SK-N-SH (cell line): ENCODE results near the gene MT1H. TPM values are rescaled to one million over a fixed set of nuclear protein-coding genes. Genes with fewer than 3 reads are reported as not detected.

Experiments
- CTCF ChIA-PET: fragments of 300-600, 350-600 bp; formaldehyde crosslinking; extraction: SDS; loops from one replicate; lab custom pipeline; 2021; lab: Yijun Ruan, JAX
- POLR2A ChIA-PET: fragments of 350-600 bp; sonication (Branson Sonifier 250); formaldehyde crosslinking; extraction: SDS; loops from one replicate; lab custom pipeline; 2020; ENCODE audit warnings: antibody characterized with exemption, inconsistent platforms; lab: Yijun Ruan, JAX
- DNase-seq: peaks from one replicate; pipeline ENCODE4 v3.0.0; 2012
- H2AFZ ChIP-seq: fragments of 200-600 bp; sonication (generic); 2 replicates; pipeline ENCODE4 v1.8.1; 2016; ENCODE audit warnings: antibody characterized with exemption, mild to moderate bottlenecking, low read depth
- H3F3A ChIP-seq: fragments of 200-600 bp; sonication (generic); replicated peaks from 2 replicates; pipeline ENCODE3; 2016; ENCODE audit warnings: antibody characterized with exemption, mild to moderate bottlenecking; ENCODE audit not compliant: insufficient read depth
- H3K27ac ChIP-seq, 2 experiments: fragments of 200-500 bp in 1 of 2; fragments of 200-600 bp in 1 of 2; sonication (Bioruptor generic) in 1 of 2; sonication (generic), shearing (Covaris generic) in 1 of 2; 2 replicates each; pipeline versions ENCODE4 v1.5.1 to v1.6.1; 2014 to 2016; ENCODE audit warnings: low read depth in 2 of 2, inconsistent platforms in 1 of 2, low read length in 1 of 2, mild to moderate bottlenecking in 1 of 2, mixed read lengths in 1 of 2
- H3K27me3 ChIP-seq: fragments of 200-600 bp; sonication (generic), shearing (Covaris generic); 2 replicates; pipeline ENCODE4 v1.6.1; 2016; ENCODE audit warnings: mixed run types; ENCODE audit not compliant: insufficient read depth
- H3K36me3 ChIP-seq, 2 experiments: fragments of 200-500 bp in 1 of 2; fragments of 200-600 bp in 1 of 2; sonication (Bioruptor generic) in 1 of 2; sonication (generic) in 1 of 2; replicated peaks in 1 of 2; 2 replicates each; pipeline versions ENCODE3 to v1.5.1; 2014 to 2016; ENCODE audit warnings: low read length in 1 of 2, mild to moderate bottlenecking in 1 of 2; ENCODE audit not compliant: insufficient read depth in 2 of 2, control insufficient read depth in 1 of 2
- H3K4me1 ChIP-seq, 2 experiments: fragments of 200-500 bp in 1 of 2; fragments of 200-600 bp in 1 of 2; sonication (Bioruptor generic) in 1 of 2; sonication (generic), shearing (Covaris generic) in 1 of 2; 2 replicates each; pipeline versions ENCODE4 v1.5.1 to v1.6.1; 2014 to 2016; ENCODE audit warnings: low read depth in 1 of 2, low read length in 1 of 2, mixed run types in 1 of 2; ENCODE audit not compliant: insufficient read depth in 2 of 2, control insufficient read depth in 1 of 2
- H3K4me2 ChIP-seq: fragments of 200-600 bp; sonication (generic), shearing (Covaris generic); 2 replicates; pipeline ENCODE4 v1.6.1; 2017; ENCODE audit warnings: mixed run types
- H3K4me3 ChIP-seq, 2 experiments: fragments of 200-500 bp in 1 of 2; fragments of 200-600 bp in 1 of 2; sonication (Bioruptor generic) in 1 of 2; sonication (generic), shearing (Covaris generic) in 1 of 2; 2 replicates each; pipeline versions ENCODE4 v1.5.1 to v1.8.1; 2014 to 2016; ENCODE audit warnings: low read depth in 2 of 2, inconsistent platforms in 1 of 2, low read length in 1 of 2, mild to moderate bottlenecking in 1 of 2, mixed read lengths in 1 of 2, moderate library complexity in 1 of 2
- H3K79me2 ChIP-seq: fragments of 200-600 bp; sonication (generic); 2 replicates; pipeline ENCODE4 v1.8.1; 2017; ENCODE audit warnings: mild to moderate bottlenecking; ENCODE audit not compliant: insufficient read depth
- H3K9ac ChIP-seq: fragments of 200-600 bp; sonication (generic); 2 replicates; pipeline ENCODE4 v1.6.1; 2017; ENCODE audit warnings: mixed run types
- H3K9me2 ChIP-seq: fragments of 200-600 bp; sonication (generic); 2 replicates; pipeline ENCODE4 v1.6.1; 2017; ENCODE audit warnings: mixed run types
- H3K9me3 ChIP-seq: fragments of 200-600 bp; sonication (generic); 2 replicates; pipeline ENCODE4 v1.6.1; 2017; ENCODE audit warnings: mixed run types, mild to moderate bottlenecking, moderate library complexity
- H4K20me1 ChIP-seq: fragments of 200-600 bp; sonication (generic); 2 replicates; pipeline ENCODE4 v1.6.1; 2017; ENCODE audit warnings: mild to moderate bottlenecking, mixed run types; ENCODE audit not compliant: insufficient read depth
- CHD2 ChIP-seq: fragments of 150-350 bp; IDR thresholded peaks from 2 replicates; pipeline ENCODE4 v1.6.1; 2018; ENCODE audit warnings: low read length; ENCODE audit not compliant: partially characterized antibody
- FOSL2 ChIP-seq: IDR thresholded peaks from 2 replicates; pipeline ENCODE4 v1.4.0; 2012; ENCODE audit warnings: low read depth, mild to moderate bottlenecking, moderate library complexity, borderline replicate concordance
- FOXJ3 ChIP-seq: sonication (generic); formaldehyde crosslinking; IDR thresholded peaks from 2 replicates; pipeline ENCODE4 v1.5.1; 2020; ENCODE audit warnings: mild to moderate bottlenecking, missing genetic modification reagents
- FOXM1 ChIP-seq: IDR thresholded peaks from 2 replicates; pipeline ENCODE4 v1.4.0; 2012; ENCODE audit warnings: low read depth, mild to moderate bottlenecking
- GABPA ChIP-seq: IDR thresholded peaks from 2 replicates; pipeline ENCODE4 v1.4.0; 2012; ENCODE audit warnings: low read depth, mild to moderate bottlenecking
- GATA2 ChIP-seq: sonication (generic); formaldehyde crosslinking; IDR thresholded peaks from 2 replicates; pipeline ENCODE4 v1.5.0; 2020; ENCODE audit warnings: mild to moderate bottlenecking, missing genetic modification reagents
- PBX3 ChIP-seq: IDR thresholded peaks from 2 replicates; pipeline ENCODE4; 2012
- RAD21 ChIP-seq: IDR thresholded peaks from 2 replicates; pipeline ENCODE4 v1.6.1; 2012; ENCODE audit warnings: mild to moderate bottlenecking, low read length
- RCOR1 ChIP-seq: fragments of 150-350 bp; IDR thresholded peaks from 2 replicates; pipeline ENCODE4 v1.6.1; 2017; ENCODE audit warnings: antibody characterized with exemption, low read length
- REST ChIP-seq: IDR thresholded peaks from 2 replicates; pipeline ENCODE4 v1.6.1; 2012; ENCODE audit warnings: mild to moderate bottlenecking, low read depth, low read length, moderate library complexity
- RXRA ChIP-seq: IDR thresholded peaks from 2 replicates; pipeline ENCODE4 v1.4.0; 2012; ENCODE audit warnings: low read depth, mild to moderate bottlenecking, borderline replicate concordance
- SIN3A ChIP-seq: IDR thresholded peaks from 2 replicates; pipeline ENCODE4 v1.6.1; 2012; ENCODE audit warnings: low read depth, mild to moderate bottlenecking, low read length, moderate library complexity, borderline replicate concordance
- SMC3 ChIP-seq: IDR thresholded peaks from 2 replicates; pipeline ENCODE4 v1.6.1; 2012; ENCODE audit warnings: low read depth, low read length, improper control_type of control experiment
- TEAD4 ChIP-seq: IDR thresholded peaks from 2 replicates; pipeline ENCODE4 v1.4.0; 2012; ENCODE audit warnings: mild to moderate bottlenecking, borderline replicate concordance; ENCODE audit not compliant: insufficient read depth
- WGBS: methylation state at CpG from one replicate; pipeline ENCODE4 v1.1.6; 2017; ENCODE audit warnings: low lambda C conversion rate; 5-methylcytosine and 5-hydroxymethylcytosine counted together
- polyA plus RNA-seq, 3 experiments: library from polyadenylated mRNA; depleted of rRNA; stranded (reverse); fragments of >200 nt; gene quantifications; 2 replicates each; pipeline ENCODE4 v1.2.3, GENCODE V29; 2012
- TF ChIP-seq, protein P1 (sequence below): IDR thresholded peaks from 2 replicates; pipeline ENCODE4 v1.4.0; 2012; ENCODE audit warnings: low read depth, borderline replicate concordance
- TF ChIP-seq, protein P2 (sequence below): fragments of 200-600 bp; sonication (generic); IDR thresholded peaks from 2 replicates; pipeline ENCODE4 v1.6.1; 2017; ENCODE audit warnings: antibody characterized with exemption, mild to moderate bottlenecking, moderate library complexity

The MT1H gene
- polyA plus RNA-seq, 1 of the 3 experiments (the other 2 are of a cell fraction): not detected

GRCh38 chr16:56632848-56633365 lies 36.7 kb upstream of the MT1H start:
- H3K27ac ChIP-seq: no peak overlapping the region
- WGBS: 98% methylated on average over 5 of the region's 6 CpGs
- no peak overlapping the region for H3K4me3 ChIP-seq
- no peak for DNase-seq
- no peaks in the 10 kb centered on the region for H3K9me2 ChIP-seq
- H3K36me3 ChIP-seq: no peaks in the 10 kb centered on the region
- no peaks in the 10 kb centered on the region for H3K79me2 ChIP-seq
- H3K4me1 ChIP-seq: peaks cover 0 to 27% of the 10 kb centered on the region in 2 experiments; a peak in 1 of 4 replicates
- TF ChIP-seq CHD2: no peak
- no peak for TF ChIP-seq FOXJ3 (CRISPR knock-in tag)
- TF ChIP-seq, protein P1, sequence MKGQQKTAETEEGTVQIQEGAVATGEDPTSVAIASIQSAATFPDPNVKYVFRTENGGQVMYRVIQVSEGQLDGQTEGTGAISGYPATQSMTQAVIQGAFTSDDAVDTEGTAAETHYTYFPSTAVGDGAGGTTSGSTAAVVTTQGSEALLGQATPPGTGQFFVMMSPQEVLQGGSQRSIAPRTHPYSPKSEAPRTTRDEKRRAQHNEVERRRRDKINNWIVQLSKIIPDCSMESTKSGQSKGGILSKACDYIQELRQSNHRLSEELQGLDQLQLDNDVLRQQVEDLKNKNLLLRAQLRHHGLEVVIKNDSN: no peak
- TF ChIP-seq, protein P2, sequence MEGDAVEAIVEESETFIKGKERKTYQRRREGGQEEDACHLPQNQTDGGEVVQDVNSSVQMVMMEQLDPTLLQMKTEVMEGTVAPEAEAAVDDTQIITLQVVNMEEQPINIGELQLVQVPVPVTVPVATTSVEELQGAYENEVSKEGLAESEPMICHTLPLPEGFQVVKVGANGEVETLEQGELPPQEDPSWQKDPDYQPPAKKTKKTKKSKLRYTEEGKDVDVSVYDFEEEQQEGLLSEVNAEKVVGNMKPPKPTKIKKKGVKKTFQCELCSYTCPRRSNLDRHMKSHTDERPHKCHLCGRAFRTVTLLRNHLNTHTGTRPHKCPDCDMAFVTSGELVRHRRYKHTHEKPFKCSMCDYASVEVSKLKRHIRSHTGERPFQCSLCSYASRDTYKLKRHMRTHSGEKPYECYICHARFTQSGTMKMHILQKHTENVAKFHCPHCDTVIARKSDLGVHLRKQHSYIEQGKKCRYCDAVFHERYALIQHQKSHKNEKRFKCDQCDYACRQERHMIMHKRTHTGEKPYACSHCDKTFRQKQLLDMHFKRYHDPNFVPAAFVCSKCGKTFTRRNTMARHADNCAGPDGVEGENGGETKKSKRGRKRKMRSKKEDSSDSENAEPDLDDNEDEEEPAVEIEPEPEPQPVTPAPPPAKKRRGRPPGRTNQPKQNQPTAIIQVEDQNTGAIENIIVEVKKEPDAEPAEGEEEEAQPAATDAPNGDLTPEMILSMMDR: no peak
- no peak for TF ChIP-seq TEAD4
- TF ChIP-seq REST: no peak
- no peak for TF ChIP-seq RXRA
- no peak for TF ChIP-seq SIN3A
- TF ChIP-seq SMC3: no peak
- H3K9me3 ChIP-seq: no peaks in the 10 kb centered on the region
- peaks cover 31% of the 10 kb centered on the region; the same call in 1 of the 2 replicates for H3K27me3 ChIP-seq
- no peaks in the 10 kb centered on the region for H3F3A ChIP-seq
- no peak overlapping the region for H3K9ac ChIP-seq
- no peak overlapping the region for H3K4me2 ChIP-seq
- ChIA-PET POLR2A (no interaction called here), CTCF (interaction anchor here (1.2 to 1.5 kb wide), 2 partner anchors 11 to 32 kb away, joined by 3 read pairs; no protein-coding TSS in a partner anchor)
- no peaks in the 10 kb centered on the region for H4K20me1 ChIP-seq
- peak overlapping the region; percentile 35; the same call in 1 of the 2 replicates for H2AFZ ChIP-seq

DNA sequence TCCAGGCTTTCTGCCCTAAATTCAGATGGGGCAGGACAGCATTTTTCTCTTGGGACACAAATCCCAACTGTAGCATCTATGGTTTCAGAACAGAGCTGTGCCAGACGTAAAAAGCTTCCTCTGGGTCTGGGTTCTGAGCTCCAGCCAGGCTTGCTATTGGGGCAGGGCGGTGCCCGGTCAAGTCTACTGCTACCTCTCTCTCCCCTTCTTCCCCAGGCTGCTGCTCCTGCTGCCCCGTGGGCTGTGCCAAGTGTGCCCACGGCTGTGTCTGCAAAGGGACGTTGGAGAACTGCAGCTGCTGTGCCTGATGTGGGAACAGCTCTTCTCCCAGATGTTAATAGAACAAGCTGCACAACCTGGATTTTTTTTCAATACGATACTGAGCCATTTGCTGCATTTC lies 36.1 kb upstream of the MT1H start:
- no peak overlapping the region for H3K4me2 ChIP-seq
- DNase-seq: no peak
- no peaks in the 10 kb centered on the region for H3F3A ChIP-seq
- no peak overlapping the region for H3K4me3 ChIP-seq
- WGBS: 75% methylated on average over 7 of the region's 7 CpGs
- CTCF ChIA-PET: interaction anchor here (0.9 to 1.2 kb wide), 2 partner anchors 10 to 11 kb away, joined by 3 read pairs; no protein-coding TSS in a partner anchor
- no peak overlapping the region for H3K27ac ChIP-seq
- no peaks in the 10 kb centered on the region for H3K79me2 ChIP-seq
- POLR2A ChIA-PET: no interaction called here
- H2AFZ ChIP-seq: no peak overlapping the region
- H3K27me3 ChIP-seq: peaks cover 31% of the 10 kb centered on the region; the same call in 1 of the 2 replicates
- no peaks in the 10 kb centered on the region for H3K9me2 ChIP-seq
- H3K9me3 ChIP-seq: no peaks in the 10 kb centered on the region
- no peaks in the 10 kb centered on the region for H3K36me3 ChIP-seq
- H3K9ac ChIP-seq: no peak overlapping the region
- peaks cover 0 to 28% of the 10 kb centered on the region in 2 experiments; a peak in 1 of 4 replicates for H3K4me1 ChIP-seq
- no peaks in the 10 kb centered on the region for H4K20me1 ChIP-seq
- TF ChIP-seq TEAD4 (no peak), REST (no peak), RAD21 (no peak), FOSL2 (no peak), FOXM1 (no peak), GABPA (no peak), PBX3 (no peak), RCOR1 (no peak), GATA2 (no peak)
